GM12878 (cell line): ENCODE measurements around the gene MFAP2. TPM values are rescaled to one million over a fixed set of nuclear protein-coding genes. Genes with fewer than 3 reads are reported as not detected.

Source experiments
- ATAC-seq: fragments of 200-7000 bp; cut with Tn5 transposase; 3 replicates; pipeline ENCODE4 v1.9.1; 2020; ENCODE audit warnings: mild to moderate bottlenecking, moderate library complexity
- BruUV-seq: library from RNA; stranded (reverse); fragments of 400-500 nt; replicated peaks from 2 replicates; lab custom pipeline; 2021; lab: Mats Ljungman, UMichigan
- CTCF ChIA-PET: fragments of 300-600 bp; sonication (Branson Sonifier 250); formaldehyde crosslinking; extraction: SDS; loops from one replicate; lab custom pipeline; 2021; ENCODE audit warnings: inconsistent platforms; lab: Yijun Ruan, JAX
- POLR2A ChIA-PET: fragments of 350-600 bp; formaldehyde crosslinking; extraction: SDS; loops from one replicate; lab custom pipeline; 2021; ENCODE audit warnings: inconsistent platforms; lab: Charles Lee
- RAD21 ChIA-PET: fragments of 300-600 bp; sonication (Branson Sonifier 250); formaldehyde crosslinking; loops from one replicate; lab custom pipeline; 2023; ENCODE audit warnings: antibody characterized with exemption; ENCODE audit not compliant: unreplicated experiment; lab: Charles Lee
- SMC1A ChIA-PET: fragments of 300-600 bp; sonication (Branson Sonifier 250); formaldehyde crosslinking; loops from one replicate; lab custom pipeline; 2023; ENCODE audit not compliant: unreplicated experiment, uncharacterized antibody; lab: Charles Lee
- DNase-seq: peaks from one replicate; pipeline ENCODE4 v3.0.0-alpha.2; 2011; ENCODE audit warnings: low read depth, low spot score
- FAIRE-seq: peaks from 3 replicates; lab custom pipeline; 2011; peaks lifted over from hg19 to GRCh38; lab: Jason Lieb, UNC
- H2AFZ ChIP-seq: 2 replicates; pipeline ENCODE4 v1.6.0; 2011; ENCODE audit warnings: low read depth, low read length, control low read depth; ENCODE audit not compliant: control insufficient read depth
- H3K27ac ChIP-seq: 2 replicates; pipeline ENCODE4 v1.5.1; 2011; ENCODE audit warnings: control low read depth; ENCODE audit not compliant: control insufficient read depth, insufficient read depth
- H3K27me3 ChIP-seq, 2 experiments: replicated peaks in 1 of 2; 2 replicates each; pipeline versions ENCODE4 v1.6.0 to v1.6.1; 2011; ENCODE audit warnings: low read length in 1 of 2; ENCODE audit not compliant: control insufficient read depth in 2 of 2, insufficient read depth in 2 of 2
- H3K36me3 ChIP-seq, 2 experiments: 2 replicates each; pipeline ENCODE4 v1.5.1; 2011; ENCODE audit warnings: low read length in 1 of 2; ENCODE audit not compliant: control insufficient read depth in 2 of 2, insufficient read depth in 2 of 2
- H3K4me1 ChIP-seq: 2 replicates; pipeline ENCODE4 v1.6.1; 2011; ENCODE audit warnings: mild to moderate bottlenecking, low read length, moderate library complexity, mixed read lengths; ENCODE audit not compliant: control insufficient read depth, insufficient read depth
- H3K4me2 ChIP-seq: 2 replicates; pipeline ENCODE4 v1.6.0; 2011; ENCODE audit warnings: control low read depth; ENCODE audit not compliant: control insufficient read depth, insufficient read depth
- H3K4me3 ChIP-seq: fragments of 200-600 bp; sonication (generic); 2 replicates; pipeline ENCODE4 v1.5.1; 2016
- H3K79me2 ChIP-seq: 2 replicates; pipeline ENCODE4 v1.6.0; 2011; ENCODE audit warnings: low read length; ENCODE audit not compliant: control insufficient read depth, insufficient read depth
- H3K9ac ChIP-seq: 2 replicates; pipeline ENCODE4 v1.8.0; 2011; ENCODE audit warnings: low read length, control low read depth, mixed read lengths; ENCODE audit not compliant: control insufficient read depth, insufficient read depth
- H3K9me3 ChIP-seq: replicated peaks from 3 replicates; pipeline ENCODE4 v1.5.1; 2011; ENCODE audit warnings: mild to moderate bottlenecking, low read length; ENCODE audit not compliant: control insufficient read depth, insufficient read depth
- H4K20me1 ChIP-seq: 2 replicates; pipeline ENCODE4 v1.6.0; 2011; ENCODE audit not compliant: control insufficient read depth, insufficient read depth
- BMI1 ChIP-seq: fragments of 450-650 bp; IDR thresholded peaks from 2 replicates; pipeline ENCODE4 v1.6.1; 2016; ENCODE audit warnings: mild to moderate bottlenecking, moderate library complexity, borderline replicate concordance
- FOXM1 ChIP-seq: IDR thresholded peaks from 2 replicates; pipeline ENCODE4 v1.6.1; 2012; ENCODE audit warnings: low read depth, mild to moderate bottlenecking, inconsistent platforms, low read length, moderate library complexity
- HCFC1 ChIP-seq: fragments of 150-350 bp; IDR thresholded peaks from 2 replicates; pipeline ENCODE4 v1.6.1; 2014; ENCODE audit warnings: low read length
- HDAC2 ChIP-seq: fragments of 200-600 bp; sonication (generic); IDR thresholded peaks from 2 replicates; pipeline ENCODE4 v1.6.1; 2017
- IKZF2 ChIP-seq, 2 experiments: fragments of 450-650 bp; IDR thresholded peaks; 2 replicates each; pipeline ENCODE4 v1.6.1; 2017; ENCODE audit warnings: mild to moderate bottlenecking in 2 of 2, moderate library complexity in 2 of 2
- MYB ChIP-seq: fragments of 150-350 bp; IDR thresholded peaks from 2 replicates; pipeline ENCODE4 v1.6.1; 2014; ENCODE audit warnings: mild to moderate bottlenecking, low read depth, low read length, borderline replicate concordance
- POU2F2 ChIP-seq: IDR thresholded peaks from 3 replicates; pipeline ENCODE4 v1.6.1; 2011; ENCODE audit warnings: low read depth, mild to moderate bottlenecking, low read length, borderline replicate concordance
- SP1 ChIP-seq: IDR thresholded peaks from one replicate; pipeline ENCODE4 v1.6.1; 2011; ENCODE audit warnings: low read depth, low read length
- SUPT20H ChIP-seq: IDR thresholded peaks from 2 replicates; pipeline ENCODE4 v1.6.1; 2011; ENCODE audit warnings: low read depth, mild to moderate bottlenecking, low read length, moderate library complexity, borderline replicate concordance; ENCODE audit not compliant: control insufficient read depth
- SUZ12 ChIP-seq: fragments of 200-600 bp; sonication (generic); IDR thresholded peaks from one replicate; pipeline ENCODE4 v1.6.1; 2018; ENCODE audit warnings: antibody characterized with exemption, mild to moderate bottlenecking; ENCODE audit not compliant: unreplicated experiment
- WGBS: methylation state at CpG from one replicate; pipeline ENCODE4 v1.1.6; 2016; ENCODE audit warnings: low lambda C conversion rate; ENCODE audit not compliant: insufficient replicate concordance, insufficient coverage; ENCODE audit errors: missing lambda C conversion rate; 5-methylcytosine and 5-hydroxymethylcytosine counted together
- in situ Hi-C: fragments of 300-500 bp; cut with MboI; formaldehyde crosslinking; loops from 9 replicates; pipeline ENCODE4 v1.14.3; 2018; ENCODE audit warnings: mixed read lengths
- intact Hi-C: fragments of 100-400 bp; cut with micrococcal nuclease; formaldehyde crosslinking; loops from one replicate; pipeline ENCODE4 v1.14.2; 2022; ENCODE audit not compliant: unreplicated experiment
- polyA plus RNA-seq, 11 experiments: library from polyadenylated mRNA; depleted of rRNA in 4 of 11; unstranded in 6 of 11; stranded (reverse) in 5 of 11; fragments of >200 nt; fragmentation: Nextera tagmentation in 4 of 11; fragmentation: Illumina TruSeq in 1 of 11; extraction: Ambion mirVana in 4 of 11; extraction: Trizol in 1 of 11; gene quantifications; 1 replicate in 1 of 11; 2 replicates in 10 of 11; pipeline versions ENCODE4 v1.2.1 to v1.2.3, GENCODE V29; 2011 to 2016; ENCODE audit warnings: inconsistent platforms in 2 of 11, missing spikeins in 2 of 11, low read depth in 1 of 11
- total RNA-seq, 4 experiments: library from RNA; depleted of rRNA in 3 of 4; stranded (reverse); fragments of >200 nt in 3 of 4; fragmentation: Illumina TruSeq in 1 of 4; extraction: Trizol in 1 of 4; gene quantifications; 2 replicates each; pipeline versions ENCODE4 v1.2.1 to v1.2.3, GENCODE V29; 2013 to 2021
- TF ChIP-seq, protein P1 (sequence below): IDR thresholded peaks from 2 replicates; pipeline ENCODE4 v1.6.1; 2012; ENCODE audit warnings: low read depth, low read length, improper control_type of control experiment
- TF ChIP-seq, protein P2 (sequence below): fragments of 150-350 bp; IDR thresholded peaks from 2 replicates; pipeline ENCODE4 v1.6.1; 2016; ENCODE audit warnings: low read depth, low read length
- TF ChIP-seq, protein P3 (sequence below): fragments of 450-650 bp; IDR thresholded peaks from 2 replicates; pipeline ENCODE4 v1.6.1; 2017; ENCODE audit warnings: mild to moderate bottlenecking, low read depth, inconsistent platforms; ENCODE audit not compliant: poor library complexity, severe bottlenecking

MFAP2 gene
- total and polyA plus RNA-seq, 10 of the 15 experiments (the other 5 are each of a cell fraction or from before 2014, with no cell fraction given), result 0.16 TPM; not detected in 9

DNA sequence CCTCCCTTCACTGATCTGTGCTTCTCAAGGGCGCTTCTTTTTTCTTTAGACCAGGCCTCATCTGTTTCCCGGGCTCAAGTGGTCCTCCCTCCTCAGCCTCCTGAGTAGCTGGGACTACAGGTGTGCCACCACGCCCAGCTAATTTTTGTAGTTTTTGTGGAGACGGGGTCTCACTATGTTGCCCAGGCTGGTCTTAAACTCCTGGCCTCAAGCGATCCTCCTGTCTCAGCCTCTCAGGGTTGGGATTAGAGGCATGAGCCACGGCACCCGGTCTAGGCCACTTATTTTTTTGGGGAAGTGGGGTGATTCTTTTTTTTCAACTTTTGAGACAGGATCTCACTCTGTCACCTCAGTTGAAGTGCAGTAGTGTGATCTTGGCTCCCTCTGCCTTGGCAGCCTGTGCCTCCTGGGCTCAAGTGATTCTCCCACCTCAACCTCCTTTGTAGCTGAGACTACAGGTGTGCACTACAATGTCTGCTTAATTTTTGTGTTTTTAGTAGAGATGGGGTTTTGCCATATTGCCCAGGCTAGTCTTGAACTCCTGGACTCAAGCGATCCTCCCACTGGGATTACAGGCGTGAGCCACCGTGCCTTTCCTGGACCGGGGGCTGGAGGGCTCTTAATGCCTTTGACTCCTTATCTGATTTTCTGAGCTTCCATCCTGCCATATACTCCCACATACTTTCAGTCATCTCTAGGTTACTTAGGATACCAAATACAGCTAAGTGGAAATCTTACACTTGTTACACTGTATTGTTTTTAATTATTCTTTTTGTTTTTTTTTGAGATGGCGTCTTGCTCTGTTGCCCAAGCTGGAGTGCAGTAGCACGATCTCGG, 18.9 kb downstream of the MFAP2 start:
- DNase-seq, result no peak
- Histone ChIP-seq H3K79me2 (no peaks in the 10 kb centered on the region), H3K27me3 (no peaks in the 10 kb centered on the region), H3K36me3 (no peaks in the 10 kb centered on the region), H3K4me1 (no peaks in the 10 kb centered on the region), H2AFZ (no peak overlapping the region), H4K20me1 (no peaks in the 10 kb centered on the region), H3K27ac (no peak overlapping the region), H3K9ac (no peak overlapping the region), H3K4me3 (peak overlapping the region; percentile 43; the same call in 1 of the 2 replicates), H3K9me3 (no peaks in the 10 kb centered on the region), H3K4me2 (peak overlapping the region; percentile 82; the same call in 1 of the 2 replicates)
- in situ Hi-C loops (no loop called here), intact Hi-C loops (no loop called here)
- POLR2A ChIA-PET, result no interaction called here
- SMC1A ChIA-PET, result interaction anchor here (0.7 to 2.1 kb wide), 3 partner anchors 10 to 340 kb away, joined by 3 to 10 read pairs (median 3); no protein-coding TSS in a partner anchor
- FAIRE-seq, result no peak
- RAD21 ChIA-PET, result interaction anchor here (0.6 to 1.7 kb wide), 4 partner anchors 12 to 340 kb away, joined by 3 to 16 read pairs (median 6); no protein-coding TSS in a partner anchor
- no TSS peak for BruUV-seq
- 77% methylated on average over 14 of the region's 14 CpGs for WGBS
- CTCF ChIA-PET, result interaction anchor here (0.8 to 4.1 kb wide), 19 partner anchors 10 to 345 kb away, joined by 3 to 33 read pairs (median 4); no protein-coding TSS in a partner anchor
- no peak for ATAC-seq
- TF ChIP-seq, protein P1, sequence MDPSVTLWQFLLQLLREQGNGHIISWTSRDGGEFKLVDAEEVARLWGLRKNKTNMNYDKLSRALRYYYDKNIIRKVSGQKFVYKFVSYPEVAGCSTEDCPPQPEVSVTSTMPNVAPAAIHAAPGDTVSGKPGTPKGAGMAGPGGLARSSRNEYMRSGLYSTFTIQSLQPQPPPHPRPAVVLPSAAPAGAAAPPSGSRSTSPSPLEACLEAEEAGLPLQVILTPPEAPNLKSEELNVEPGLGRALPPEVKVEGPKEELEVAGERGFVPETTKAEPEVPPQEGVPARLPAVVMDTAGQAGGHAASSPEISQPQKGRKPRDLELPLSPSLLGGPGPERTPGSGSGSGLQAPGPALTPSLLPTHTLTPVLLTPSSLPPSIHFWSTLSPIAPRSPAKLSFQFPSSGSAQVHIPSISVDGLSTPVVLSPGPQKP, result no peak
- TF ChIP-seq, protein P2, sequence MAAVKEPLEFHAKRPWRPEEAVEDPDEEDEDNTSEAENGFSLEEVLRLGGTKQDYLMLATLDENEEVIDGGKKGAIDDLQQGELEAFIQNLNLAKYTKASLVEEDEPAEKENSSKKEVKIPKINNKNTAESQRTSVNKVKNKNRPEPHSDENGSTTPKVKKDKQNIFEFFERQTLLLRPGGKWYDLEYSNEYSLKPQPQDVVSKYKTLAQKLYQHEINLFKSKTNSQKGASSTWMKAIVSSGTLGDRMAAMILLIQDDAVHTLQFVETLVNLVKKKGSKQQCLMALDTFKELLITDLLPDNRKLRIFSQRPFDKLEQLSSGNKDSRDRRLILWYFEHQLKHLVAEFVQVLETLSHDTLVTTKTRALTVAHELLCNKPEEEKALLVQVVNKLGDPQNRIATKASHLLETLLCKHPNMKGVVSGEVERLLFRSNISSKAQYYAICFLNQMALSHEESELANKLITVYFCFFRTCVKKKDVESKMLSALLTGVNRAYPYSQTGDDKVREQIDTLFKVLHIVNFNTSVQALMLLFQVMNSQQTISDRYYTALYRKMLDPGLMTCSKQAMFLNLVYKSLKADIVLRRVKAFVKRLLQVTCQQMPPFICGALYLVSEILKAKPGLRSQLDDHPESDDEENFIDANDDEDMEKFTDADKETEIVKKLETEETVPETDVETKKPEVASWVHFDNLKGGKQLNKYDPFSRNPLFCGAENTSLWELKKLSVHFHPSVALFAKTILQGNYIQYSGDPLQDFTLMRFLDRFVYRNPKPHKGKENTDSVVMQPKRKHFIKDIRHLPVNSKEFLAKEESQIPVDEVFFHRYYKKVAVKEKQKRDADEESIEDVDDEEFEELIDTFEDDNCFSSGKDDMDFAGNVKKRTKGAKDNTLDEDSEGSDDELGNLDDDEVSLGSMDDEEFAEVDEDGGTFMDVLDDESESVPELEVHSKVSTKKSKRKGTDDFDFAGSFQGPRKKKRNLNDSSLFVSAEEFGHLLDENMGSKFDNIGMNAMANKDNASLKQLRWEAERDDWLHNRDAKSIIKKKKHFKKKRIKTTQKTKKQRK, result no peak
- no peak for TF ChIP-seq SUPT20H
- TF ChIP-seq HCFC1, result no peak
- no peak for TF ChIP-seq IKZF2 (IDR thresholded peaks at IDR 0.05)
- TF ChIP-seq SUZ12, result no peak
- TF ChIP-seq BMI1, result no peak
- no peak for TF ChIP-seq HDAC2
- no peak for TF ChIP-seq FOXM1
- no peak for TF ChIP-seq MYB
- TF ChIP-seq SP1, result no peak
- TF ChIP-seq, protein P3, sequence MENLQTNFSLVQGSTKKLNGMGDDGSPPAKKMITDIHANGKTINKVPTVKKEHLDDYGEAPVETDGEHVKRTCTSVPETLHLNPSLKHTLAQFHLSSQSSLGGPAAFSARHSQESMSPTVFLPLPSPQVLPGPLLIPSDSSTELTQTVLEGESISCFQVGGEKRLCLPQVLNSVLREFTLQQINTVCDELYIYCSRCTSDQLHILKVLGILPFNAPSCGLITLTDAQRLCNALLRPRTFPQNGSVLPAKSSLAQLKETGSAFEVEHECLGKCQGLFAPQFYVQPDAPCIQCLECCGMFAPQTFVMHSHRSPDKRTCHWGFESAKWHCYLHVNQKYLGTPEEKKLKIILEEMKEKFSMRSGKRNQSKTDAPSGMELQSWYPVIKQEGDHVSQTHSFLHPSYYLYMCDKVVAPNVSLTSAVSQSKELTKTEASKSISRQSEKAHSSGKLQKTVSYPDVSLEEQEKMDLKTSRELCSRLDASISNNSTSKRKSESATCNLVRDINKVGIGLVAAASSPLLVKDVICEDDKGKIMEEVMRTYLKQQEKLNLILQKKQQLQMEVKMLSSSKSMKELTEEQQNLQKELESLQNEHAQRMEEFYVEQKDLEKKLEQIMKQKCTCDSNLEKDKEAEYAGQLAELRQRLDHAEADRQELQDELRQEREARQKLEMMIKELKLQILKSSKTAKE, result no peak
- TF ChIP-seq POU2F2, result no peak
